Stimulated activated CD4-positive, alpha-beta T cell treated with anti-CD3 and anti-CD28 coated beads, Interleukin-2, amount 100 ng/mL, for 48 hours (primary cell): ENCODE measurements around the gene FEZF2.

ENCODE experiments used
- DNase-seq, 2 donors: peaks; one replicate each; pipeline ENCODE4 v3.0.0-alpha.2; 2020

FEZF2 gene

DNA sequence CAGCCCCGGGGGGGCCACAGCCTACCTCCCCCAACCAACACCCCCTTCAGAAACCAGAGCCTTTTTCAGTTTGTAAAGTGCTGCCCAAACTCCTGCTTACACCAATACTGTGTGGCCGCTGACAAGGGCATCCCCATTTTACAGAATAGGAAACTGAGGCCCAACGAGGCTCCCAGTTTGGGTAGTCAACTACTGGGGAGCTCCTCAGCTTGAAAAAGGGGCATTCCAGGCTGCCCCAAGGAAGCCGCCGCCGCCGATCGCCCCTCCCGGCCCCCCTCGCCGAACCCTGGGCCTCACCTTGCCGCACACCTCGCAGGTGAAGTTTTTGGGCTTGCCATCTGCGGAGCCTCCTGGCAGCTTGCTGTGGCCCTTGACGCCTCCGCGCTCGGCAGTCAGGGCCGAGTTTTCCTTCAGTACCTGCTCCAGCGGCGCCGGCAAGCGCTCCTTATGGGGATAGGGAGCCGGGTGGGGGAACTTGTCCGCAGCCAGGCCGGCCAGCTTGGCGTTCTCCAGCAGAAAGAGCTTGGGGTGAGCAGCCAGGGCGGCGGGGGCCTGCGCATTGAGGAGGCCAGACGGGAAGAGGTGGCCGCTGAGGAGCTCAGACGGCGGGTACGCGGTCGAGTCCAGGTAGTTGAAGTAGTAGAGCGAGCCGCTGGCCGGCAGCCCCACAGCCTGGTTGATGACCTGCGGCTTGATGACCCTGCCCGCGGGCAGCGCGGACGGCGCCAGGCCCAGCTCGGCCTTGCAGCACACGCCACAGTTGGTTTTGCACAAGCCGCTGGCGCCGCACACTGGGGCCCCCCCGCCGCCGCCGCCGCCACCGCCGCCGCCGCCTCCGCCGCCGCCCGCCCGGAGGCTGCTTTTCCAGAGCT is 1.4 kb downstream of the FEZF2 start:
- no peak for DNase-seq

DNA sequence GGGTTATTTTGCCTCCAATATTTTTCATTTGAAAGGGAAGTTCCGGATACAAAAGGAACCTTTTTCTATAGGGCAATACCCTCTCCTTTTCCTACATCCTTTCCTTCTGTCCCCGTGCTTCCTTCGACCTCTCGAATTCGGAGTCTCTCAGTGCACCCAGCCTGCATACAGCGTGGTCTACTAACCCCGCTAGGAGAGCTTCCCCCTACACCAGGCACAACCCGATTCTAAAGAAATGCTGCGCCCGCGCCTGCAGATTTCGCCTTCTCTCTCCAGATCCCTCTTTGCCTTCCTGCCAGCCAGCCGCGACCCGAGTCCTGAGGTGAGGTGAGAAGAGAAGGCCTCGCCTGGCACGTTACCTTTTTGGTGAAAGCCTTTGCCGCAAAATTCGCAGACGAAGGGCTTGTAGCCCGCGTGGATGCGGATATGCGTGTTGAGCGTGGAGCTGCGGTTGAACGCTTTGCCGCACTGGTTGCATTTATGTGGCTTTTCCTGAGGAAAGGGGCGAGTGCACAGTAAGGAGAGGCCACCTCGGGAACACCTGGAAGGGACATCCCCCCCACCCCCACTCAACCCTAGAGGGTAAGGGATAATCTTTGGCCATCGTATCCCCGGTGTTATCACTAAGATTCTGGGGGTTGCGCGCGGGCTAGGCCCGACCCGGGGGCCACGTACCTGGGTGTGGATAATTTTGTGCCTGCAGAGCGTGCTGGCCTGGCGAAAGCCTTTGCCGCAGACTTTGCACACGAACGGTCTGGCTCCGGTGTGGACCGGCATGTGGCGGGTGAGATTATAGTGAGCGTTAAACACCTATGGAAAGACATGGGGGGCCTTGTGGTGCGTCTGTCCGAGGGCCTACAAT is 2.3 kb downstream of the FEZF2 start:
- no peak for DNase-seq

DNA sequence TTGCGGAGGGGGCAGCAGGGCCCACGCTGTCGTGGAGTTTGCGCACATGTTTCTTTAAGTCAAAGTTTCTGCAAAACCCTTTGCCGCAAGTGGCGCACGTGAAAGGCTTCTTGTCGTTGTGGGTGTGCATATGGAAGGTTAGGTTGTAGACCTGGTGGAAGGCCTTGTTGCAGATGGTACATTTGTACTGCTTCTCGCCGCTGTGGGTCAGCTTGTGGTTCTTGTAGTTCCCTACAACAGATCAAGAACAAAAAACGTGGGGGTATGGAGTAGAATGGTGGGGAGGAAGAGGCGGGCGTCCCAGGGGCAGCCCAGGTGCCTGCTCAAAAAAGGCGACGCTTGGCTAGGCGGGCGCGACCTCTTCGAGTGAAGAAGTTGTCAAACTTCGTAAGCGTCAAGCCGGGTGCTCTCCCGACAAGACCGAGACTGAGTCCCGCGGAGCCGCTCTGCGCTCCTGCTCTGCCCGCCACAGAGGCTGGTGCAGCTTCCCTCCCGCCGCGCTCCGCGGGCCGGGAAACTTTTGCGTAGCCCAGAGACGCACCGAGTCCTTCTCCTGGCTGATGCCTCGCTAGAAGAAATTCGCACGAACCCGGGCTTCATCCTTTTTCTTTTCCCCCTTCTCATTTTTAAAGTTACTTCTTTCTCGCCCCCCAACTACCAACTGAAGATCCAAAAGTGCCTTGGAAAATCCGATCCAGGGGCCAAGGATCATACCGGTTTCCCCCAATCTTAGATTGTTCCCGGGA is 3.1 kb downstream of the FEZF2 start:
- DNase-seq: no peak

DNA sequence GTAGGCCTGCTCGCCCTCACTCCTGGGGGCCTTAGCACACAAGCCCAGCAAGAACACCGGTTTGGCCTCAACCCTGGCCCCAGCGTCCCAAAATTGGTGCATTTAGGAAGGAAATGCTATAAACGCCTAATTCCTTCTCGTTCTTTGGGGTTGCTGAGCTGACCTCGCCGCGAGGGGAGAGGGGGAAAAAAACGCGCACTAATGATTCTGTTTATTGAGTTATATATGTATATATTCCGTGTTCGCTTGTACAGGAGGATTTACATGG is 3.9 kb downstream of the FEZF2 start:
- no peak for DNase-seq

DNA sequence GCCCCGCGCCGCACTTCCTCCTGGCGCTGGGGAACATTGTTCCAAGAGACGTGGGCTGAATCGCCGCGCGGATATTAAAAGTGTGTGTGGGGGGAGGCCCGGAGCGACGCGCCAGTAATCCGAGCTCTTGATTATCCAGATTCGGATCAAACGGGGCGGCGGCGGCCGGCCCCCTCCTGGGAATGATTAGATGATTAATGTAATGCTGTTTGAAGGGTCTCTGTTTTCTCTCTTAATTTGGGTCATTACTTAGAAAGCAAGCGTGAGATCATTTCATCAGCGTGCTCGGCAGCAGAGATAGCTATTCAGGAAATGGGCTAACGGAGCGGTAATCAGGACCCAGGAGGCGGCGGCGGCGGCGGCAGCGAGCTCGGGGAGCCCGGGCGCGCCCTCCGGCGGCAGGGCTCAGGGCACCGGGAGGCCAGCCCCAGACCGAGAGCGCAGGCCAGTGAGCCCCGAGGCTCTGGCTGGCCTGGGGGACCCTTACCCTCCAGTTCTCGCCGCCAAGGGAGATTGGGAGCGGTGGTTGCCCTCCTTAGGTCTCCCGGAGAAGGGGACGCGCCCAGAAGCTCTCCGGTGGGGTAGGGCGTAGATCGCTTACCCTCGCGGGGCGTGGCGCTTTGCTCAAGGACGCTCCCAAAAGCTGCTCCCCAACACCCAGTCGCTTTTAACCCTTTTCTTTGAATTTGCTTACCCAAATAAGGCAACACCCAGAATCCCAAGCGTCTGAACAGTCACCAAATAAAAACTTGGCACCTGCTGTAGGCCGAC is 4.5 kb downstream of the FEZF2 start:
- no peak for DNase-seq

DNA sequence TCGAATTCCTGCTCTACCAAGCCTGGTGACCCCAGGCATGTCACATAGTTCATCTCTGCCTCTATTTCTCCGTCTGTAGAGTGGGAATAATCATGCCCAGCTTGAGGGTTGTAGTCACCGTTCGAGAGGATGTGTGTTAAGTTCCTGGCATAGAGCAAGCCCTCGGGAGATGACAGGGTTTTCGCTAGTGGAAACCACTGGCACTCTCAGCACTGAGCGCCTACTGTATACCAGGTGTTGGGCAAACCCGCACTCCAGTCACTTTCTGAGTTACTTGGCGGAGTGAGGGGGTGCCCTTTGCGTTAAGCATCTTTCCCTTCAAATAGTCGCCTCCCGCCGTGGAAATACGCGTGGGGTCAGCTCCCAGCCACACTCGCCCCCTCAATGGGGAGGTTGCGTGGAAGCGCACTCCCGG is 5.1 kb downstream of the FEZF2 start:
- DNase-seq: no peak

DNA sequence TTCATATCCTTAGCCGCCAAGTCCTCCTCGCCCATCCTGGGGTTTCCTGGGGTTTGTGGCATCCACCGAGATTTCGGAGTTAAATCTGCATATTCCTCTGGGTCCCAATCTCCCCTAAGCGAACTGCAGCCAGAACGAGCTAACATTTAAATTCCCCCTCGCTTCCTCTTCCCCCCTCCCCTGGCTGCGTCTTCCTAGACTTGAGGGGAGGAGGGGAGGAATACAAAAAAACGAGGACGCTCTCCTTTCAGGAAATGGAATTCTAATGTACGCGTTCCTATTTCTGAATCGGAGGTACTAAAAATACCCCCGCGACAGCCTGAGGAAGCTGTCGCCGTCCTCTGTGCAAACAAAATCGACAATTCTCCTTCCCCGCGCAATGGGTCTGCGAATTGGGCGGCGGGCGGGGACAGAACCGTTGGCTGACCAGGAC is 5.6 kb downstream of the FEZF2 start:
- no peak for DNase-seq

DNA sequence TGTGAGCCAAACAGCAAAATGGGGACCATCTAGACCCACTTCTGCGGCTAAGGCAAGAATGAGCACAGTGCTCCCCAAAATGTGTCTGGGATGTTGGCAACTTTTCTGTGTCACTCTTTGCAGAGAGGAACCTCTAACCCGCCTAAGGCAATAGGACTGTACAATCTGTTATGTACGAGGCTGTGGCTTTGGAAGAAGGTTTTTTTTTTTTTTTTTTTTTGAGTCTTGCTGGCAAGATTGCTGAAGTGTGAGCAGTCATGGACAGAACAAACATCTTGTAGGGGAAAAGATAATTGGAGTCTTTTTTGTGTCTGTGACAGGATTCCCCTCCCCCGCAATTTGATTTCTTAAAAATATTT is 7.2 kb downstream of the FEZF2 start:
- DNase-seq: no peak

DNA sequence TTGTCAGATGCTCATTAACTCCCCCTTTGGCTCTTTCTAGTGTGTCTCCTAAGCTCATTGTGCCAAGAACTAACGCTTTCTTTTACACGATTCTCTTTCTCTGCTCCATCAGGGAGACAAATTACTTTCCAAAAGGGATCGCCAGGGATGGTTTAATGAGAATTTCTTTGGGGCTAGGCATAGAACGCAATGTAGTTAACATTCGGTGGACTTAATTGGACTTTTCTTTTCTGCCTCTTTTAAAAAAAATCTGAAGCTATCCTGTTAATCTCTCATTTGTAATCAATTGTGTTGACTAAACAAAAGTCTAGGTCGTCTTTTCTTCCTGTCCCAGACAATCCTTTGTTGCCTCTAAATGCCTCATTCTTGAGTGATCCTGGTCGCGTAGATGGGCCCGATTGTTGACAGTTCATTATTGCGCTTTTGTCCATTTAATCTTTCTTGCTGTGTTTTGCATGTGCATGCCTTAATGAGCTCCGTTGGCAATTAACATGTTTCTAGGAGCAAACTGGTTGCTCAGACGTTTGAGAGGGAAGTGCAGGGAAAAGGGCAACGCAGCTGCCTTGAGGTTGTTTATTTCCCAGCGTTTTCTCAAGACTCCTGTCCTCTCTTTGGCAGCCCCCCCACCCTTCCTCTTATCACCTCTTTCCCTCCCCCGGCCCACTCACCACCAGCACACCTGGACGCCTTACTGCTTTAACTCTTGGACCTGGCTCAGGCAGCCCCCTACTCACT is 7.8 kb downstream of the FEZF2 start:
- DNase-seq: no peak

DNA sequence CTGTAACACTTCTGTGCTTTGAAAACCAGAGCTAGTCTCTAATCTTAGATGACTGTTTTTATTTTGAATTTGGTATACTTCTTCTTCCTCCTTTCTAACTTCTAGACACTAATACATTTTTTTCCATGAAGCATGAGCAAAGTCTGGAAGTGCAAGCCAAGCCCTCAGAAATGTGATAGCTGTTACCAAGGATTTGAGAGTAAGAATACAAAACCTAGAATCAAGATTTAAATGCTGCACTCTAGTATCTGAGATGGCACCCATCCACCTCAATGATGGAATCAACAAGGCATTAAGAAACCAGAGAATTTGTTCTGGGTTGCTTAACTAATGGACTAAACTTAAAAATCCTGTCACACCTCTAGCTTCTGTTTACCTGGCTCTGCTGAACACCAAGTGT is 9.2 kb downstream of the FEZF2 start:
- no peak for DNase-seq

DNA sequence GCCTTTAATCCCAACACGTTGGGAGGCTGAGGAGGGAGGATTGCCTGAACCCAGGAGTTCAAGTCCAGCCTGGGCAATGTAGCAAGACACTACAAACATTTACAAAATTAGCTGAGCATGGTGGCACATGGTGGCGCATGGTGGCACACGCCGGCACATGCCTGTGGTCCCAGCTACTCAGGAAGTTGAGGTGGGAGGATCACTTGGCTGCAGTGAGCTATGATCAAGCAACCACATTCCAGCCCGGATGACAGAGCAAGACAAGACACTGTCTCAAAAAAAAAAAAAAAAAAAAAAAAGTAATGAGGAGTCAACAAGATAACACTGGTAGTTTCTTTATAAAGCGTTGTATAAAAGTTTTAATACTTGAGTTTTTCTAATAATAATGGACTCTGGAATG is 10.1 kb downstream of the FEZF2 start:
- DNase-seq: no peak

DNA sequence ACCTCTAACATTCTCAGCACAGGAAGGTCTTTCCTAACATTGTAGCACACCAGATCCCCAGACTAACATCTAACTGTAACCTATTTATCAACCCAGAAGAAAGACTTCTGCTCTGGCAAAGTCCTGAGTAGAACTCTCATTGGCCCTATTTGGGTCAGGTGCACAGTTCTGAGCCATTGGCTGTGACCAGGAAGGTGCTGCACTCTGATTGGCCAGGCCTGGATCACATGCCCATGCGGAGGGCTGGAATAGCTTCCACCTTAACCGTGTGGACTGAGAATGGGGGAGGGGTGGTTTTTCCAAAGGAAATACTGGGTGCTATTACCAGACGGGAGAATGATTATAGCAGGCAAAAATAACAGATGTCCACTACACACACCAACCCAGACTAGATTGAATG is 11.5 kb downstream of the FEZF2 start:
- no peak for DNase-seq

DNA sequence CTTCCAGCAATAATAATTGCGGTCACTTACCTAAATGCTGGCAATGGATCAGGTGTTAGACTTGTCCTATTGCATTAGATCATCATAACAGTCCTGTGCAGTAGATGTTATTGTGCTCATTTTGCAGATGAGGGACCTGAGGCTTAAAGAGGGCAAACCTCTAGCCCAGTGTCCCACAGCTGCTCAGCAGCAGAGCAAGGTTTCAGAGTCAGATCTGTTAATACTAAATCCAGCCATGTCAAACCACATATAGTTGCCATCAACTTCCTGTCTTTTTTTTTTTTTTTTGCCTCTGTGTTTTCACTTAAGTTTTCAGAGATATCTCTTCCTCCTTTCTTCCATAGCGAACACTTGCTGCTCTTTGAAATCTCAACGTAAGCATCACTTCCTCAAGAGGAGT is 12.1 kb downstream of the FEZF2 start:
- no peak for DNase-seq

DNA sequence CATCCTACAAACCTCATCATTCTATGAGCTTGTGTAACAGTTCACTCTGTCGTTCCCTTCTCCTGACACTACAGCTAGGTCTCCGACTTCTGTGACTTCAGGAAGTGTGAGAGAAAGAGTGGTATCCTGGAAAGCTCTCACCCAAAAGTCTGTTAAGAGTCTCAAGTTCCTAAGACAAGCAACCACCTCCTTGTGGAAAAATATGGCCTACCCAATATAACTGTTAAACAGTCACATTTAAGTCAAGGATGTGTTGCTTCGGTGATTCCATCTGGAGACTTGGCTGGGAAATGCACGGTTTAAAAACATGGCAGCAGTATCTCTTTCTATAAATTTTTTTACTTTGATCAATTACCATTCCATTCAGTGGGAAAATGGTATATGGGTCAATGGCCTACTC is 13.8 kb downstream of the FEZF2 start:
- DNase-seq: no peak

DNA sequence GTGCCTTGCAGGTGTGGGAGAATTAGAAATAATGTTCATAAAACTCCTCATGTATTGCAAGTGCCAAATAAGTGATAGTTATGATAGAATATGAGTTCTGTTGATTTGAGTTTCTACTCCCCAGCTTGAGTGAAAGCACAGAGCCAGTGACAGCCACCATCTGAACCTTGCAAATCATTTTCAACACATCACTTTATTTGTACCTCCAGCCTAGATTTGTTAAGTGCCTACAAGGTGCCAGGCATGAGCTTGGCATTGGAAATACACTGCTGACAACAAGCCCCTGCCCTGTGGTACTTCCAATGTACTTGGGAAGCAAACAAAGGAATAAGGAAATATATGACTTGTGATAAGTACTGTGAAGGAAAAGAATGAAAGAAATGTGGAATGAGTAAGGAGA is 17.0 kb downstream of the FEZF2 start:
- DNase-seq: no peak

DNA sequence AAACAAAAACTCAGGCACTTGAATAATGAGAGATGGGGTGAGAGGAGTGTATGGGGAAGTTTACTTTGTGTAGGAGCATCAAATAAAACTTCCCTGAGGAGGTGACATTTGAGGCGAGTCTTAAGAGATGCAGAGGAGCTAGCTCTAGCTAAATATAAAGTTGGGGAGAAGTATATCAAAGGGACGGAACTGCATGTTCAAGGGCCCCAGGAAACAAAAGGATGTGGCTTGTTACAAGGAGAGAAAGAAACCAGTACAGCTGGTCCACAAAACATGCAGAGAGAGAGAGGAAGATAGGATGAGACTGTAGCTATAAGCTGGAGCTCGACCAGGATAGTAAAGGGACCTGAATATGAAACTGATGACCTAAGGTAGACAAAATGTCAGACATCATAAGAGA is 17.6 kb downstream of the FEZF2 start:
- no peak for DNase-seq

DNA sequence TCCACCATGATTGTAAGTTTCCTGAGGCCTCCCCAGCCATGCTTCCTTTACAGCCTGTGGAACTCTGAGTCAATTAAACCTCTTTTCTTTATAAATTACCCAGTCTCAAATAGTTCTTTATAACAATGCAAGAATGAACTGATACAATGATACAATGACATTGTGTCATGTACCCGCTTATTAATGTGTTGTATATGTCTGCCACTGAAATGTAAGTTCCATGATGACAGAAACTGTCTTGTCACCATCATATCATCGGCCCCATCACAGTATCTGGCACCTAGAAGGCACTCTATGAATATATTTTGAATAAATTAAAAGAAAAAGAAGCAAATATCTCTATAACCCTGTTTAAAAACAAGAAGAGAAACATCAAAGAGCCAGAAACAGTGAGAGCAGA is 29.6 kb downstream of the FEZF2 start:
- DNase-seq: no peak

DNA sequence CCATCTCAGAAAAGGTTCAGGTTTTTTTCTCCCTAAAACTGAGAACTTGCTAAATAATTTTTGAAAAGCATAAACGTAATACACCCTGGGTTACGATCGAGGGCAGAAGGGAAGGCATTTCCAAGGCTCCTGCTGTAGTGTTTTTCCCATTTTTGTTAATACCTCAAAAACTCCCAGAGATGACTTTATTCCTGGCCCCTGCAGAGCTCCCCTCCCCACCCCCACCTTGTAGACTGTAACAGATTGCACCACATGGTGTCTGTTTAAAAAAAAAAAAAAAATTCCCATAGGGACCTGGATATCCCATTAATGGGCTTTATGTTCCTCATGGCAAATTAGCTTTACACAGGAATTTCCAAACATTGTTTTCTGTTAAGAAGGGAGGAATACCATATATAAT is 38.2 kb downstream of the FEZF2 start:
- no peak for DNase-seq

DNA sequence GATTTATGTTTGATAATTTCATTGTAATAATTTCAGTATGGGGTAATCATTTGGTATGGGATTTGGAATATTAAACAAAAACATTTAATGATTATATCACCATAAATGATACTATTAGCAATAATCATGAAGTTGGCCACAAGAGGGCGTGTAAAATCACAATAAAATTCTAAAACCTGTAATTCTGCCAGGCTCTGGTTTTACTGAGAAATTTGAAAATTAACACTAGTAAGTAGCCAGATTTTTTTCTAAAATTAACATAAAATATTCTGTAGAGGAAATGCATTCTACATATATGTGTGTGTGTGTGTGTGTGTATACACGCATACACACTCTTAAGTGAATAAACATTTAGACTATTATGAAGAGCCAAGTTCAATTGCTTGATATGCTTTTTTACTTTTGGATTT is 40.5 kb downstream of the FEZF2 start:
- DNase-seq: no peak

DNA sequence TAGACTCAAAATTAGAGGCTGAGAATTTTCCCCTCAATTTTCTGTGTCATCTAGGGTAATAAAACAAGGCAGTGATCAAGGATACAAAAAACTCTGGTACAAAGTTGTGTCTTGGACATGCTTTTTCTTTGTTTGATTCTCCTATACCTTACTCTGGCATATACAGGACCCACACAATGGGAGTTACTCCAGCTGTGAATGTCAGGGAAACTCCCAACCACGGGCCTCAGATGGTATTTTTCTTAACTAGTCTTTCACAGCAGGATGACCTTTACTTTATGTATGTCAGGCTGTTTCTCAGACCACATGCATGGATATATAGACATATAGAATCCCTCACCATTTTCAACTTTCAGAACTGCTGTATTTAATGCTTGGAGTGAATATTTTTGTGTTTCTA is 41.3 kb downstream of the FEZF2 start:
- DNase-seq: no peak

DNA sequence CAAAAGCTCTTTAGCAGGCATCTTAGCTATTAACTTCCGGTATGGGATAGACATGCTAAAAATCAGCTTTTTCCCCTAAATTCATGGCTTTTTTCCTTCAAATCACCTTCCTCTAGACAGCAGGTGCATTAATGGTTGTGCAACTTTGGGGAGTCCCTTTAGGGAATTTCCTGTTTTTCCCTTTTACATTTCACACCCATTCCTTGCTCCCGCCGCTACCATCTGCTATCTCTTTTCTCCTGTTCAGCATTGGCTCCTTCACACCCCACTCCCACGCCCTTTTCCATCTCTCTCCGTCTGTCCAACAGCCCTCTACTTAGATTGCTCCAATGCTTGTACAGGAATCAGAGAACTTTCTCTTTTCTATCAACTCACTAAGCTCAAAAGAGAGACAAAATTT is 43.4 kb downstream of the FEZF2 start:
- DNase-seq: no peak

DNA sequence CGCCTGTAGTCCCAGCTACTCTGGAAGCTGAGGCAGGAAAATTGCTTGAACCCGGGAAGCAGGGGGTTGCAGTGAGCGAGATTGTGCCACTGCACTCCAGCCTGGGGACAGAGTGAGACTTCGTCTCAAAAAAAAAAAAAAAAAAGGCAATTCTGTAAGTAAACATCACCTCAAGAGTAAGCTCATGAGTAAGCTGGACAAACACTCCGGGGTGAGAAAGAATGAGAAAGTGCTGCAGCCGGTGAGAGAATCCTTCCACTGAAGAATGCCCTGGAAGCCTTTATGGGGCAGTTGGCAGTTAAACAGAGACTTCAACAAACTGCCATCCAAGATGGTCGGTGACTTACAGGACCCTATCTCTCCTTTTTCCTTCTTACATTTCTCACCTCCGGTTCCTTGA is 47.5 kb downstream of the FEZF2 start:
- DNase-seq: no peak
